Measurements from ENCODE around the gene PRSS57.

GRCh38 chr19:715347-715746, 20.1 kb upstream of the PRSS57 start:
- TF ChIP-seq CREB1 (IDR thresholded peaks at IDR 0.05; ENCODE audit: low read depth) (no peak), TCF12 (IDR thresholded peaks at IDR 0.05; ENCODE audit: low read depth) (no peak)

Measured in Ishikawa (cell line).